Mammary epithelial cell (primary cell): ENCODE data around the gene ANO7.

Experiments
- EZH2 ChIP-seq: IDR thresholded peaks from 2 replicates; pipeline ENCODE4 v1.6.1; 2012; ENCODE audit warnings: low read length, inconsistent platforms, borderline replicate concordance
- TF ChIP-seq, protein P1 (sequence below), 2 donors: IDR thresholded peaks in 1 of 2; conservative IDR thresholded peaks in 1 of 2; 2 replicates each; pipeline ENCODE4 v1.5.1; 2011 to 2012; ENCODE audit warnings: inconsistent platforms in 2 of 2, low read length in 2 of 2, mild to moderate bottlenecking in 2 of 2, control low read depth in 1 of 2, low read depth in 1 of 2; ENCODE audit not compliant: insufficient read depth in 1 of 2; ENCODE audit errors: extremely low read depth in 1 of 2

- TF ChIP-seq, protein P1, sequence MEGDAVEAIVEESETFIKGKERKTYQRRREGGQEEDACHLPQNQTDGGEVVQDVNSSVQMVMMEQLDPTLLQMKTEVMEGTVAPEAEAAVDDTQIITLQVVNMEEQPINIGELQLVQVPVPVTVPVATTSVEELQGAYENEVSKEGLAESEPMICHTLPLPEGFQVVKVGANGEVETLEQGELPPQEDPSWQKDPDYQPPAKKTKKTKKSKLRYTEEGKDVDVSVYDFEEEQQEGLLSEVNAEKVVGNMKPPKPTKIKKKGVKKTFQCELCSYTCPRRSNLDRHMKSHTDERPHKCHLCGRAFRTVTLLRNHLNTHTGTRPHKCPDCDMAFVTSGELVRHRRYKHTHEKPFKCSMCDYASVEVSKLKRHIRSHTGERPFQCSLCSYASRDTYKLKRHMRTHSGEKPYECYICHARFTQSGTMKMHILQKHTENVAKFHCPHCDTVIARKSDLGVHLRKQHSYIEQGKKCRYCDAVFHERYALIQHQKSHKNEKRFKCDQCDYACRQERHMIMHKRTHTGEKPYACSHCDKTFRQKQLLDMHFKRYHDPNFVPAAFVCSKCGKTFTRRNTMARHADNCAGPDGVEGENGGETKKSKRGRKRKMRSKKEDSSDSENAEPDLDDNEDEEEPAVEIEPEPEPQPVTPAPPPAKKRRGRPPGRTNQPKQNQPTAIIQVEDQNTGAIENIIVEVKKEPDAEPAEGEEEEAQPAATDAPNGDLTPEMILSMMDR (conservative IDR thresholded peaks at IDR 0.05 in 1 of 2, IDR thresholded peaks at IDR 0.05 in 1 of 2; ENCODE audit: extremely low read depth in 1 of 2, insufficient read depth in 1 of 2, low read depth in 1 of 2, low read length in 2 of 2), result no peak
- no peak for TF ChIP-seq EZH2
These were observed 36.5 kb downstream of the ANO7 start for GRCh38 chr2:241224851-241225438.
